ENCODE measurements around the gene PHB1. TPM values are rescaled to one million over a fixed set of nuclear protein-coding genes. Genes with fewer than 3 reads are reported as not detected.
A peak's percentile ranks its signal among the peaks of the same experiment; 100 is the strongest.
"Not testable (repeated sequence)": the region's sequence is repeated elsewhere in the genome, so short reads cannot be mapped to it uniquely, and the experiment has no call there.

Gene PHB1
- total RNA-seq, 1 experiment from 2014 or later = 275 TPM

DNA sequence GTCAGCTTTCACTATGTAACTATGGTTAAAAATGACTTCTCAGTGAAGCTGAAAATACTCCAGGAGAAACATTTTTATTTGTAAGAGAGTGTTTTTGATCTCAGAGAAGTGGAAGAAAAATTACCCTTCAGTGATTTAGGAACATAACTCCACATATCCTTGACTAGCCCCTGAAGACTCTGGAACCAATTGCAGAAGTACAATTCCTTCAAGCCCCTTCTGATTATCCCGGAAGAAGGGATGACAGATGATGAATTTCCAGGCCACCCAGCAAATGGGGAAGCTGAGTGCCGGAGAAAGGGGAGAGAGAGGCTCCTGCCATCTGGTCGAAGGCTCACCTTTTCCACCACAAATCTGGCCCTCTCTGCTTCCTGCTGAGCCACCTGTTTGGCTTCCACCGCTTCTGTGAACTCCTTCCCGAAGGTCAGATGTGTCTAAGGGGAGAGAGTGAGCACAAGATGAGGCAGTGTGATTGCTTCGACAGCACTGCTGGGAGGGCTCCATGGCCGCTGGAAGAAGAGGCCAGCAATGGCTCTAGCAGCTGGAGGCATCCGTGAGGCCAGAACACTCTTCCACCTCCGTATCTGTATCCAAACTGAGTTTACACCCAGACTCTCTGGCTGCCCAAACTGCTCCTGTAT is 8.1 kb downstream of the PHB1 start:
- DNase-seq (ENCODE audit: low read depth in 1 of 2, low spot score in 2 of 2) = no peak
- H3K9me3 ChIP-seq (replicated peaks) = no peaks in the 10 kb centered on the region
- H3K36me3 ChIP-seq = peaks cover 86% of the 10 kb centered on the region
- H3K4me1 ChIP-seq (replicated peaks) = no peaks in the 10 kb centered on the region
- H3K27me3 ChIP-seq (replicated peaks) = no peaks in the 10 kb centered on the region
- H3K27ac ChIP-seq = no peak overlapping the region
- no peak overlapping the region for H3K4me3 ChIP-seq

DNA sequence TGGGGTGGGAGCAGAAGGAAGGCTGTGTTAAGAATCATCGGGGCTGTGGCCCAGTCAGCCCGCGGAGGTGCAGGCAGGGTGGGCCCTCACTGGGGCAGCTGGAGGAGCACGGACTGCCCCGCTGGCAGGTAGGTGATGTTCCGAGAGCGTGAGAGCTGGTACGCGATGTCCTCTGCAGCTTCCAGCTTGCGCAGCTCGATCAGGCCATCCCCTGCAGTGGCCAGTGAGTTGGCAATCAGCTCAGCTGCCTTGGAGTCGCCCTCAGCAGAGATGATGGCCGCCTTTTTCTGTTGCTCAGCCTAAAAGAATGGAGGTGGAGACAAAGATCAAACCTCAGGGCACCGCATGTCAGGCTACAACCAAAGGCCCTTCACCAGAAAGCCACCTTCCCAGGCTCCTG is 9.8 kb downstream of the PHB1 start:
- H3K4me3 ChIP-seq = no peak overlapping the region
- no peaks in the 10 kb centered on the region for H3K27me3 ChIP-seq (replicated peaks)
- H3K4me1 ChIP-seq (replicated peaks) = no peaks in the 10 kb centered on the region
- H3K9me3 ChIP-seq (replicated peaks) = no peaks in the 10 kb centered on the region
- H3K27ac ChIP-seq = no peak overlapping the region
- no peak for DNase-seq (ENCODE audit: low read depth in 1 of 2, low spot score in 2 of 2)
- peaks cover 72% of the 10 kb centered on the region for H3K36me3 ChIP-seq

GRCh38 chr17:49404361-49404760 is 10.3 kb downstream of the PHB1 start:
- no peaks in the 10 kb centered on the region for H3K27me3 ChIP-seq (replicated peaks)
- H3K27ac ChIP-seq = no peak overlapping the region
- DNase-seq (ENCODE audit: low read depth in 1 of 2, low spot score in 2 of 2) = no peak
- H3K36me3 ChIP-seq = peaks cover 66% of the 10 kb centered on the region
- no peaks in the 10 kb centered on the region for H3K4me1 ChIP-seq (replicated peaks)
- H3K4me3 ChIP-seq = no peak overlapping the region
- no peaks in the 10 kb centered on the region for H3K9me3 ChIP-seq (replicated peaks)

DNA sequence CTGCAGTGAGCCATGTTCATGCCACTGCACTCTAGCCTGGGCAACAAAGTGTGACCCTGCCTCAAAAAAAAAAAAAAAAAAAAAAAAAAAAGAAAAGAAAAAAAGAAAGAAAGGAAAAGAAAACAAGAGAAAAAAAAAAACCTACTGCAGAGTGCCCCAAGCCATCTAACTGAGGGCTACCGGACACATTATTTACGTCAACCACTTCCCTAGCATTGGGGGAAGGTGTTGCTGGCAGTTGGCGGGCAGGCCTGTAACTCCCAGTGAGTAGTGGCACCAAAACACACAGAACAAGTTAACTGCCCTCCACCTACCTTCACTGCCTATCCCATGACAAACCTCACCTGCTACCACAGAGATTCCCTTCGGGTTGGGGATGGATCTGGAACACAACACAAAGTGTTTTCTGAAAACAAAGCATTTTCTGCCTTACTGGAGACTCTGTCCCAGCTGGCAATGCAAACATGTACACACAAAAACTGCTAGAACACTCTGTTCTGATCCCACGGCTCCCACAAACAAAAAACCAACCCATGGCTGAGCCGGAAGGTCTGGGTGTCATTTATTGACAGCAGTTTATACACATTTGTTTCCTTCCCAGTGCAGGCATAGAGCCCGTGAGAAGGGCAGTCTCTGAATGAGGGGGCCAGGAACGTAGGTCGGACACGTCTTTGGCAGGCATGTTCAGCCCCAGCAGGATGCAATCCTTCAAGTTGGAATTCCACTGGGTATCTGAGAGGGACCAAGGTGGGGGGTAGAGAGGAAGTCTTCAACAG is 11.0 kb downstream of the PHB1 start:
- Histone ChIP-seq H3K27ac (no peak overlapping the region), H3K9me3 (replicated peaks) (no peaks in the 10 kb centered on the region), H3K36me3 (peaks cover 59% of the 10 kb centered on the region), H3K4me1 (replicated peaks) (no peaks in the 10 kb centered on the region), H3K27me3 (replicated peaks) (no peaks in the 10 kb centered on the region), H3K4me3 (no peak overlapping the region)
- DNase-seq (ENCODE audit: low read depth in 1 of 2, low spot score in 2 of 2) = no peak

DNA sequence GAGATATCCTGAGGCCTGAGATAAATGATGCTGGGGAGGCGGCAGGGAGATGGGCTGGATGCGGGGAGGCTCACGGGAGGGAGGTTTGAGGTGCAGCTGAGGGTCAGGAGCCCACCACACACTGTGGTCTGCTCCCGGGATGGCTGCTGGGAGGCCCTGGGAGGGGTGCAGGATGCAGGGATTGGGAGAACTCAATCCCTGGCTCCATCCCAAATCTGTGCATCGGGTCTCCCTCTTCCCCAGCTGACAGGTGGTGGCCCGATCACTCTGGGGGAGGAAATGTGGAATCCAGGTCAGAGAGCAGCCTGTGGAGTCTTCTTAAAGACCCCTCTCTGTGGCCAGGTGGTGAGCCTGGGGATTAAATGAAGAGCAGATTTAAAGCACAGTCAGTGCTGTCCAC is 12.0 kb downstream of the PHB1 start:
- Histone ChIP-seq H3K27ac (no peak overlapping the region), H3K36me3 (peaks cover 50% of the 10 kb centered on the region), H3K4me3 (no peak overlapping the region), H3K4me1 (replicated peaks) (no peaks in the 10 kb centered on the region), H3K9me3 (replicated peaks) (no peaks in the 10 kb centered on the region), H3K27me3 (replicated peaks) (no peaks in the 10 kb centered on the region)
- no peak for DNase-seq (ENCODE audit: low read depth in 1 of 2, low spot score in 2 of 2)

- peaks cover 43% of the 10 kb centered on the region for H3K36me3 ChIP-seq
- no peak overlapping the region for H3K27ac ChIP-seq
- no peaks in the 10 kb centered on the region for H3K9me3 ChIP-seq (replicated peaks)
- no peak overlapping the region for H3K4me3 ChIP-seq
- no peaks in the 10 kb centered on the region for H3K4me1 ChIP-seq (replicated peaks)
- DNase-seq (ENCODE audit: low read depth in 1 of 2, low spot score in 2 of 2) = no peak
- H3K27me3 ChIP-seq (replicated peaks) = no peaks in the 10 kb centered on the region
These were observed 12.6 kb downstream of the PHB1 start for GRCh38 chr17:49401971-49402611.

DNA sequence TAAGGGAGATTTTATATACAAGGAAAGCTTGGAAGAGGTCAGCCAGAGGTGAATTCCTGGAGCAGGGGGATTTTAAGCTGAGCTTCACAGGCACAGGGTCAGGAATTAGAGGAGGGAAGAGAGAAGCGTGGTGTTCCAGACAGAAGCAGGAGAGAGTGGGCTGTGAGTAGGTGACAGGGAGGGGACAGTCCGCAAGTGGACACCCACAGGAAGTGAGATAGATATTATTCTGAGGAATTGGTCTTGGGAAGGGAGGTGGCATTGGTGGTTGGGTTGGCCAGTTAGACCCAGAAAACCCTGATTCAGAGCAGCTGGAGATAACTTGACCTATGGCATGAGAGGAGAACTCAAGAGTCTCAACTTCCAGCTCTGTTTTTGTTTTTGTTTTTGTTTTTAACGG is 14.7 kb downstream of the PHB1 start:
- no peak overlapping the region for H3K27ac ChIP-seq
- no peaks in the 10 kb centered on the region for H3K27me3 ChIP-seq (replicated peaks)
- H3K4me1 ChIP-seq (replicated peaks) = no peaks in the 10 kb centered on the region
- no peak overlapping the region for H3K4me3 ChIP-seq
- no peak for DNase-seq (ENCODE audit: low read depth in 1 of 2, low spot score in 2 of 2)
- peaks cover 22% of the 10 kb centered on the region for H3K36me3 ChIP-seq
- H3K9me3 ChIP-seq (replicated peaks) = no peaks in the 10 kb centered on the region

DNA sequence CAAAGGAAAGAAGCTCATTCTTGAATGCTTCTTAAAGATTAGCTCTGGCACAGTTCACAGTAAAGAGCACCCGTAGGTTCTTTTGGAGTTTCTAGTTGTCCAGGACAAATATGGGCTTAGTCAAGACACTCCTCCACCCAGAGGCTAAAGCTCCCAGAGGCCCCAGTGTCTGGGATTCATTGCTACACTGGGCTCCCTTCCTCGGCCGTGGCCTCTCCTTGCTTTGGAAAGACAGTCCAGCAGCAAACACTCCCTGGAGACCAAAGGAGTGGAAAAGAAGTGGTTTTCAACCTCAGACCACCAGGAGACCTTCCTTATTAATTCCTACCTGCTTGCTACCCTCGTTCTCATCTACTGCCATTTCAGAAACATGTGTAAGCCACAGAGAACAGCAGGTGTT is 17.1 kb downstream of the PHB1 start:
- no peak for DNase-seq (ENCODE audit: low read depth in 1 of 2, low spot score in 2 of 2)
- H3K4me3 ChIP-seq = no peak overlapping the region
- H3K9me3 ChIP-seq (replicated peaks) = no peaks in the 10 kb centered on the region
- no peaks in the 10 kb centered on the region for H3K4me1 ChIP-seq (replicated peaks)
- H3K27me3 ChIP-seq (replicated peaks) = no peaks in the 10 kb centered on the region
- H3K36me3 ChIP-seq = peaks cover under 1% of the 10 kb centered on the region; the same call in 1 of the 2 replicates
- no peak overlapping the region for H3K27ac ChIP-seq

DNA sequence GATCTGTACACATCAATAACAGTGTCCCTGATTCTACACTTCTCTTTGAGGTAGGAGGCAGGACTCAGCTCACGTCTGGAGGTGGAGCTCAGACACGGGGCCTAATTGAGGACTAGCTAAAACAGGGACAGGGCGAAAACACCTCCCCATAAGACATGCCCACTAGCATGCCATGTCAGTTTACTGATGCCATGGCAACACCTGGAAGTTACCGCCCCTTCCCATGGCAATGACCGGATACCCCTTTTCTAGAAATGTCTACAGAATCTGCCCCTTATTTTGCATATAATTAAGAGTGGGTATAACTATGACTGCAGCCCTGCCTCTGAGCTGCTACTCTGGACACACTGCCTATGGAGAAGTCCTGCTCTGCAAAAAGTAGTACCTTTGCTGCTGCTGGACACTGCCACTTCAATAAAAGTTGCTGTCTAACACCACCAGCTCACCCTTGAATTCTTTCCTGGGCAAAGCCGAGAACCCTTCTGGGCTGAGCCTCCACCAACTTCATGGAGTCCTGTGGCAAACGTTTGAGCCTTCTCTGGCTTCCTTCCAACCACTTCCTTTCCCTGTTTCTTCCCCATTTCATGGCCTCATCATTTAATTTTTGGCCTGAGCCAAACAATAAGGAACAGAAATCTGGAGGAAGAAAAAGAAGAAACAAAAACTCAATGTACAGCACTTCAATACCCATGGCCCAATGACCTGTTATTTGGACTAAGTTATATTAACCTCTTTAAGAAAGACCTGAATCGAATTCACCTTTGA is 21.0 kb downstream of the PHB1 start:
- H3K9me3 ChIP-seq (replicated peaks) = no peaks in the 10 kb centered on the region
- DNase-seq (ENCODE audit: low read depth in 1 of 2, low spot score in 2 of 2) = no peak
- H3K4me1 ChIP-seq (replicated peaks) = peaks cover 20% of the 10 kb centered on the region
- H3K36me3 ChIP-seq = no peaks in the 10 kb centered on the region
- H3K4me3 ChIP-seq = no peak overlapping the region
- H3K27me3 ChIP-seq (replicated peaks) = no peaks in the 10 kb centered on the region
- no peak overlapping the region for H3K27ac ChIP-seq

GRCh38 chr17:49390548-49391324 is 23.9 kb downstream of the PHB1 start:
- peaks cover 20% of the 10 kb centered on the region for H3K4me1 ChIP-seq (replicated peaks)
- DNase-seq (ENCODE audit: low read depth in 1 of 2, low spot score in 2 of 2) = no peak
- H3K9me3 ChIP-seq (replicated peaks) = no peaks in the 10 kb centered on the region
- no peaks in the 10 kb centered on the region for H3K27me3 ChIP-seq (replicated peaks)
- no peaks in the 10 kb centered on the region for H3K36me3 ChIP-seq
- no peak overlapping the region for H3K27ac ChIP-seq
- H3K4me3 ChIP-seq = no peak overlapping the region

DNA sequence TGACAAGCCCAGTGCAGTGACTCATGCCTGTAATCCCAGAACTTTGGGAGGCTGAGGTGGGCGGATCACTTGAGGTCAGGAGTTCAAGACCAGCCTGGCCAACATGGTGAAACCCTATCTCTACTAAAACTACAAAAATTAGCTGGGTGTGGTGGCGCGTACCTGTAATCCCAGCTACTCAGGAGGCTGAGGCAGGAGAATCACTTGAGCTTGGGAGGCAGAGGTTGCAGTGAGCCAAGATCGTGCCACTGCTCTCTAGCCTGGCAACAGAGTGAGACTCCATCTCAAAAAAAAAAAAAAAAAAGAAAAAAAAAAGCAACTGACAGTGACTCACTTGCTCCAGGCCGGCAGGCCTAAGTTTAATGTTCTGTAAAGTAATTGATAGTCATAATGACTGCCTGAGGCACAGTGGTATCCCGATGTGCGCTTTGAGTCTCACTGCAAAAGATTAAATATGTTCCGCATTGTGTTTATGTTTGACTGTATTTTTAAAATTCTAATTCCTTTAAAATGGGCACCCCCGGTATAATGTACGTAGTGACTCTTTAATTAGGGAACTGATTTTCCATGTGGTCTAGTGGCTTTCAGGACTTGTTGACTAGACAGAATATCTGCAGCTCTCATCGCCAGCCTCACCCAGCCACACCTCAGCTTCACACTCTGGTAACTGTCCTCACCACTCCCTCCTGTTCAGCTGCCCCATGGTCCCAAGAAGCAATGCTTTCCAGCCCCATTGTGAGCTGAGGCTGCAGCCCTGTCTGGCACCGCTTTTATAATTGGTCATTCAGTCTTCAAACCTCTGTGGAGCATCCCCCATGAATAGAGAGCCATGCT is 25.0 kb downstream of the PHB1 start:
- H3K4me3 ChIP-seq; DNase-seq (ENCODE audit: low read depth in 1 of 2, low spot score in 2 of 2); H3K27me3 ChIP-seq (replicated peaks); H3K36me3 ChIP-seq; H3K9me3 ChIP-seq (replicated peaks): not testable (repeated sequence)
- Histone ChIP-seq H3K27ac (peak overlapping the region; percentile 19; the same call in 1 of the 2 replicates), H3K4me1 (replicated peaks) (peaks cover 20% of the 10 kb centered on the region)

DNA sequence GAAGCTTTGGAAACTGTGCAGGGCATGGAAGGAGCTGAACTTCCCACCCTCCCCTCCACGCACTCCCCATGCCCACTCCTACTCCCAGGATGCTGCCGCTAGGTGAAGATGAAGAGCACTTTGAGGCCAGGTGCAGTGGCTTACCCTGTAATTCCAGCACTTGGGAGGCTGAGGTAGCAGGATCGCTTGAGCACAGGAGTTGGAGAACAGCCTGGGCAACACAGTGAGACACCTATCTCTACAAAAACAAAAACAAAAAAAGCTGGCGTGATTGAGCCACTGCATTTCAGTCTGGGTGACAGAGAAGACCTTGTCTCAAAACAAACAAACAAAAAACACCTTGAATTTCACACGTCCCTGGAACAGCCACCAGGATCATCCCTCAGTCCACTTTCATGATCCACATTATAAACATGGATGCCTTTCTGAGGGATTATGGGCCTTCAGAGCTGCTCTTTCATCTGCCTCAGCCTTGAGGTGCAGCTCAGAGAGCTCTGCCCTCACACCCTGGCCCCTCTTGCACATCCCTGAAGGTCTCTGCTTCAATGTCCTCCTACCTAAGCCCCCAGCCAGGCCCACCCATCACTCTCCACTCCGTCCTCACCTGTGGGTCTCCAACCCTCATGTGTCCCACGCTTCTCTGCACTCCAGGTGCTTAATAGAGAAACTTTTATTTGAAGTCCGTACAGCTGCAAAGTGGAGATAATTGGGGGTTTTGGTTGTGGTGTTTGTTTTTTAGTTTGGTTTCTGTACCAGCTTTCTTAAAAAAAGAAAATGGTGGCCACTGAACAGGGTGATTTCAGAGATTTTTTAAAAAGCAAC is 25.8 kb downstream of the PHB1 start:
- Histone ChIP-seq H3K27me3 (replicated peaks) (peaks cover 5% of the 10 kb centered on the region; the same call in 1 of the 2 replicates), H3K27ac (peak overlapping the region; percentile 19; the same call in 1 of the 2 replicates), H3K36me3 (no peaks in the 10 kb centered on the region), H3K4me3 (no peak overlapping the region), H3K4me1 (replicated peaks) (peaks cover 20% of the 10 kb centered on the region), H3K9me3 (replicated peaks) (no peaks in the 10 kb centered on the region)
- DNase-seq (ENCODE audit: low read depth in 1 of 2, low spot score in 2 of 2) = no peak

Data from SJSA1 (cell line).